Activated CD4-positive, CD25-positive, alpha-beta regulatory T cell treated with anti-CD3 and anti-CD28 coated beads, Interleukin-2, amount 50 U/mL, for 72 hours (primary cell): ENCODE results near the gene USP10.

Experiments used
- DNase-seq: peaks from one replicate; pipeline ENCODE4 v3.0.0; 2021

Gene USP10

GRCh38 chr16:84703681-84704080, 3.9 kb downstream of the USP10 start:
- DNase-seq: no peak

GRCh38 chr16:84704253-84704652, 4.5 kb downstream of the USP10 start:
- no peak for DNase-seq

GRCh38 chr16:84706856-84707255, 7.1 kb downstream of the USP10 start:
- no peak for DNase-seq

GRCh38 chr16:84709609-84710008, 9.8 kb downstream of the USP10 start:
- DNase-seq: no peak

GRCh38 chr16:84710686-84711085, 10.9 kb downstream of the USP10 start:
- DNase-seq: no peak

- peak; percentile 9 for DNase-seq
These were observed 12.4 kb downstream of the USP10 start for GRCh38 chr16:84712138-84712671.

GRCh38 chr16:84712801-84713775, 13.3 kb downstream of the USP10 start:
- DNase-seq: no peak

- DNase-seq: no peak
These were observed 14.2 kb downstream of the USP10 start for GRCh38 chr16:84714028-84714427.

- no peak for DNase-seq
These were observed 15.6 kb downstream of the USP10 start for GRCh38 chr16:84715424-84715823.

- DNase-seq: peak; percentile 5
These were observed 16.1 kb downstream of the USP10 start for GRCh38 chr16:84715854-84716253.

GRCh38 chr16:84716740-84717139, 16.9 kb downstream of the USP10 start:
- no peak for DNase-seq

GRCh38 chr16:84717484-84717883, 17.7 kb downstream of the USP10 start:
- no peak for DNase-seq

GRCh38 chr16:84720177-84720579, 20.4 kb downstream of the USP10 start:
- no peak for DNase-seq

- DNase-seq: no peak
These were observed 22.3 kb downstream of the USP10 start for GRCh38 chr16:84722068-84722467.

GRCh38 chr16:84723906-84724305, 24.1 kb downstream of the USP10 start:
- DNase-seq: no peak

GRCh38 chr16:84724606-84725309, 25.0 kb downstream of the USP10 start:
- DNase-seq: no peak

- DNase-seq: no peak
These were observed 25.8 kb downstream of the USP10 start for GRCh38 chr16:84725481-84726078.

GRCh38 chr16:84726079-84726668, 26.4 kb downstream of the USP10 start:
- DNase-seq: peak; percentile 84

GRCh38 chr16:84726669-84727467, 27.1 kb downstream of the USP10 start:
- DNase-seq: no peak

GRCh38 chr16:84728853-84729424, 29.1 kb downstream of the USP10 start:
- no peak for DNase-seq

GRCh38 chr16:84729716-84730320, 30.0 kb downstream of the USP10 start:
- no peak for DNase-seq
